Lower leg skin (tissue), 4 donors: ENCODE results near the gene COL25A1. TPM values are rescaled to one million over a fixed set of nuclear protein-coding genes. Genes with fewer than 3 reads are reported as not detected.

Experiments
- DNase-seq, 2 donors: peaks; one replicate each; pipeline ENCODE4 v3.0.0-alpha.2; 2019; ENCODE audit warnings: low spot score in 2 of 2
- H3K4me3 ChIP-seq: fragments of 200-600 bp; sonication (generic); 2 replicates; pipeline ENCODE4 v1.5.1; 2017; ENCODE audit warnings: mild to moderate bottlenecking, low read depth; ENCODE audit not compliant: poor library complexity, severe bottlenecking
- CTCF ChIP-seq, 3 donors: fragments of 450-650 bp; IDR thresholded peaks; one replicate each; pipeline ENCODE4 v1.5.1; 2016; ENCODE audit warnings: antibody characterized with exemption in 3 of 3, mild to moderate bottlenecking in 3 of 3, moderate library complexity in 2 of 3
- POLR2A ChIP-seq, 2 donors: fragments of 450-650 bp; IDR thresholded peaks; one replicate each; pipeline ENCODE4 v1.6.1; 2016 to 2017; ENCODE audit warnings: antibody characterized with exemption in 2 of 2, mild to moderate bottlenecking in 1 of 2, moderate library complexity in 1 of 2
- WGBS, 2 donors: methylation state at CpG; one replicate each; pipeline ENCODE4 v1.1.5; 2018; 5-methylcytosine and 5-hydroxymethylcytosine counted together
- intact Hi-C: fragments of 100-400 bp; cut with DNase I; formaldehyde crosslinking; loops from one replicate; pipeline ENCODE4 v1.15.0; 2023; ENCODE audit warnings: low total_unique reads
- total RNA-seq, 4 donors: library from RNA; depleted of rRNA; stranded (reverse); fragments of >200 nt; gene quantifications; one replicate each; pipeline ENCODE4 v1.1.0, GENCODE V29; 2016

COL25A1 gene
- total RNA-seq, 4 donors from 2014 or later = 0.42 to 2.4 (median 1.5) TPM

DNA sequence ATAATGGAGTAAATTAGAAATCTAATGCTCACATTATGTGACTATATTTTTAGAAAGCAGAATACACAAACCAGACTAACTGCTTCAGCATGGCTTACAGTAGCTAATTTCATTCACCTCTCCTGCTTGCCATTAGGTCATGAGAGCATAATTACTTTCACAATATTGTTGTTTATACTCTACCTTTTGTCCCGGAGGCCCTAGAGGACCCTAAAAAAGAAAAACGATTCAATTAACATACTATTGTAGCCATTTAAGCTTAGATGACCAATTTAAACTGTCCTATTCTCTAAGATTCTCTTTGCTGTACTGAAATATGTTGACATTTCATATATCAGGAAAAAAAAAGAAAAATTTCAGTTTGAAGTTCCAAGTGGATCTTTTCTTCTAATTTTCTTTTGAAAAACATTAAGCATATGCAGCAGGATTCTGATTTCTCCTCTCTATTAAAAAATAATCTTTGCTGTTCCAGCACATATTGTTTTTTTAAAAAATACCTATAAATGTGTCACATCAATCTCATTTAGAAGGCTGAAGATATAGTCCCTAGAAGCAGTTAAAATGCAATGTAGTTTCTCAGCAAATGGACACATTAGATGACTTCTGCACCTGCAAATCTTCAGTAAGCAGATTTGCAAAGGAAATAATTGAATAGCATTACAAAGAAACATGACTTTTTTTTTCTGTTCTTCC, 381.9 kb downstream of the COL25A1 start:
- no peak for DNase-seq
- no peak overlapping the region for H3K4me3 ChIP-seq
- TF ChIP-seq POLR2A (IDR thresholded peaks at IDR 0.05) = no peak
- TF ChIP-seq CTCF (IDR thresholded peaks at IDR 0.05) = no peak
- intact Hi-C loops = no loop called here
- 59 to 61% methylated on average over 2 of the region's 2 CpGs for WGBS, 2 donors

DNA sequence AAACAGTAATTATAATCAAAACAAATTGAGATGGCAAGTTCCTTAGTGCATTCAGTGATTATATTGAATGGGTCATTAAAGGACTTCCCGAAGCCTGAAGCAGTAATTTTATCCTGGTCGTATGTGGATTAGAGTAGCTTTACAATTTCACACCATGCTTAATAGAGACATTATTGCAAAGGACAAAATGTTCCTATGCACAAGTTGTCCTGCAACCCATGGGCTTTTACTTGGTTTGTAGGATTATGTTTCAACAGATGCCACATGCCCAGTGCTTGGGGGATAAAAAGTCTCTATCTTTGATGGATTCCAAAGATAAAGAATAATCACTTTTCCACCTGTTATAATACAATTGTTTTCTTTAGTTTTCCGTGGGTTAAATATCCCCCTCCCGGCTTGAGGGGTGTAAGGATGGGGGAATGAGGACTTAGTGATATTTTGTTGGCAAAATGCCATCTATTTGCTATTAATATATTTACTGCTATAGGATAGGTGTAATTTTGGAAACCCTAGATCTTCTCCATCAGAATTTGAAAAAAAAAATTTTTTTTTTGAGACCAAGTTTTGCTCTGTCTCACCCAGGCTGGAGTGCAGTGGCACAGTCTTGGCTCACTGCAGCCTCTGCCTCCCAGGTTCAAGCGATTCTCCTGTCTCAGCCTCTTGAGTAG, 383.1 kb downstream of the COL25A1 start:
- DNase-seq = no peak
- intact Hi-C loops = no loop called here
- TF ChIP-seq CTCF (IDR thresholded peaks at IDR 0.05) (no peak), POLR2A (IDR thresholded peaks at IDR 0.05) (no peak)
- no peak overlapping the region for H3K4me3 ChIP-seq
- 75 to 78% methylated on average over 5 of the region's 5 CpGs for WGBS, 2 donors

- no peak overlapping the region for H3K4me3 ChIP-seq
- 61 to 71% methylated on average over 5 of the region's 5 CpGs for WGBS, 2 donors
- intact Hi-C loops = no loop called here
- DNase-seq = no peak
- TF ChIP-seq POLR2A (IDR thresholded peaks at IDR 0.05) = no peak
- TF ChIP-seq CTCF (IDR thresholded peaks at IDR 0.05) = no peak
Observed at GRCh38 chr4:108917255-108917654, 385.2 kb downstream of the COL25A1 start.

DNA sequence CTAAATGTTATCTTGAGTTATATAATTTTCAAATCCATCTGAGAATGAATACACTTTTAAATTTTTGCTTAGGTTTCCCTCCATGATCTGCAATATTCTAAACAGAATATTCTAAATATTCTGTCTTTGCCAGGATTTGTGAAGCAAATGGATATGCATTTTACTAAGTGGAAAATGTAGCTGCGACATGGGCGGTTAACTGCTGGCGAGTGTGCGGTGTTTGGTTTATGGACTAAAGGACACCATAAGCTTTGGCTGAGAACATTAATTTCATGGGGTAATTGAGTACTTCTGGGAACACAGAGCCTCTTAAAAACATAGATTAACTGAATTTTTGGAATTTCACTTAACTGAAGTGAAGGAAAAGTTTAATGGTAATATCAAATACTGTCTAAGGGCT, 385.8 kb downstream of the COL25A1 start:
- intact Hi-C loops = no loop called here
- H3K4me3 ChIP-seq = no peak overlapping the region
- 96 to 98% methylated on average over 4 of the region's 4 CpGs for WGBS, 2 donors
- no peak for DNase-seq
- TF ChIP-seq CTCF (IDR thresholded peaks at IDR 0.05) (no peak), POLR2A (IDR thresholded peaks at IDR 0.05) (no peak)

DNA sequence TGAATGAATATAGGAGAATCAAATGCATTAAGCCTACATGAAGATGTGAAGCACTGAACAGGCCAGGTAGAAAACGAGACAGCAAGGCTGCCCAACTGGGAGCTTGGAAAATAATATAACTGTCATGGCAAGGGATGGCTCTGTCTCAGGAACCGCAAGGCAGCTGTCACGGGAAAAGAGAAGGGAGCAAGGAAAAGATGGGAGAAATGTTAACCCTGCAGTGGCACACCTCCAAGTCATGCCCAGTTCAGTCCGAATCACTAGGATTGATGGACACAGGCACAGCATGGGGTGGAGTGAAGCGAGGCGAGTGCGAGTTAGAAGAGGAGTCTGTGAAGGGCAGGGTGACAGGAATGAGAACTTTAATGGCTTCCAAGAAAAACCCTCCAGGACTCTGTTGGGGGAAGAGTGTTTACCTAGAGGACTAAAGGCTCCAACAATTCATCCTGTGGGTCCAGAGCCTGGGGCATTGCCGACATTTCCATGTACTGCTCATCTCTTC, 395.5 kb downstream of the COL25A1 start:
- DNase-seq = no peak
- TF ChIP-seq POLR2A (IDR thresholded peaks at IDR 0.05) = no peak
- no peak for TF ChIP-seq CTCF (IDR thresholded peaks at IDR 0.05)
- no peak overlapping the region for H3K4me3 ChIP-seq
- intact Hi-C loops = no loop called here
- 87 to 90% methylated on average over 8 of the region's 8 CpGs for WGBS, 2 donors
